Measurements from ENCODE around the gene CAMKK1. TPM values are rescaled to one million over a fixed set of nuclear protein-coding genes. Genes with fewer than 3 reads are reported as not detected.

CAMKK1 gene
- total and polyA plus RNA-seq, 9 of the 15 experiments (the other 6 are each of a cell fraction or from before 2014, with no cell fraction given): 0.34 to 7.5 (median 4.9) TPM

DNA sequence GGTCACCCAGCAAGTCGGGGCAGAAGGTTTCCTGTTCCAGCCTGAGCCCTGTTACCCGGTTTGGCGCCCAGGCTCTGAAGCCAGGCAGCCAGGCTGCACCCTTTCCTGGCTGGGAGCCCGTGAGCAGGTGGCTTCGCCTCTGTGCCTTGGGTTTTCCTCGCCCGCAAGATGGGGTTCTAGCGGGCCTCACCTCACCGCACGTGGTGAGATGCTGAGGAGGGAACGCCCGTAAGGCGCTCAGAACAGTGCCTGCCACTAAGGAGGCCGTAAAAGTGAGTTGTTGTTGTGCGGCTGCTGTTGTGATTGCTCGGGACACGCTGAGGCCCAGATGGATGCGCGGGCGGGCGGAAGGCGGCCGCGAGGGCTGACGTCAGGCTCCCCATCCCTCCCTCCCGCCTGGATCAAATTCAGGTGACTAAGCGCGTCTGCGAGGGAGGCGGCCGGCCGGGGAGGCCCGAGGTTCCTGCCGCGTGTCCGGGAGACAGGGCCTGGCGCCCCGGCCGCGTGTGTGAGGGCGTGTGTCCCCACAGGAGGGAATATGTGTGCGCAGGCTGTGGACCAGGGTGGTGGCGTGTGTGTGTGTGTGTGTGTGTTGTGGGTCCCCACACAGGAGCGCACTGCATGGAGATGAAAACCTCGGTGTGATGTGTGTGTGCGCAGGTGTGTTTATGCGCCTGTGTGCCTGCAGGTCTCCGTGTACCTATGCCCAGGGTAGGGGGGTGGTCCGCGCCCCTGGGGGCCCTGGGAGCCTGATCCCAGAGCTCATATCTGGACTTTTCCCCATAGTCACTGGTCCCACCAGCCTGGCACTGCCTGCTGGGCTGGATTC is 4.3 kb downstream of the CAMKK1 start (continued):
- TF ChIP-seq JUND (IDR thresholded peaks at IDR 0.05; ENCODE audit: borderline replicate concordance, low read depth, low read length) (peak; percentile 87), JUND (tag; IDR thresholded peaks at IDR 0.05; ENCODE audit: borderline replicate concordance, low read depth, low read length) (peak; percentile 85; the same call in 1 of the 3 replicates), FOSL1 (tag; conservative IDR thresholded peaks at IDR 0.05) (peak; percentile 82), ZNF707 (CRISPR knock-in tag; conservative IDR thresholded peaks at IDR 0.05) (no peak), FOXK1 (CRISPR knock-in tag; IDR thresholded peaks at IDR 0.05; ENCODE audit: borderline replicate concordance) (no peak), SIN3B (IDR thresholded peaks at IDR 0.05; ENCODE audit: low read depth) (no peak), NUFIP1 (IDR thresholded peaks at IDR 0.05; ENCODE audit: partially characterized antibody) (no peak), KDM5B (IDR thresholded peaks at IDR 0.05; ENCODE audit: insufficient replicate concordance, low read depth, low read length) (peak; percentile 69), LCOR (CRISPR knock-in tag; IDR thresholded peaks at IDR 0.05) (0 out of 2 replicates have a peak, but pooled peaks have one; percentile 50), YY1 (IDR thresholded peaks at IDR 0.05; ENCODE audit: borderline replicate concordance in 1 of 3, control insufficient read depth in 1 of 3, extremely low read depth in 1 of 3, insufficient read depth in 3 of 3, insufficient read length in 1 of 3, insufficient replicate concordance in 2 of 3, low read depth in 1 of 3, low read length in 2 of 3) (peak in 2 of 3 experiments; percentile 8 to 42)
- TF ChIP-seq, protein P1, sequence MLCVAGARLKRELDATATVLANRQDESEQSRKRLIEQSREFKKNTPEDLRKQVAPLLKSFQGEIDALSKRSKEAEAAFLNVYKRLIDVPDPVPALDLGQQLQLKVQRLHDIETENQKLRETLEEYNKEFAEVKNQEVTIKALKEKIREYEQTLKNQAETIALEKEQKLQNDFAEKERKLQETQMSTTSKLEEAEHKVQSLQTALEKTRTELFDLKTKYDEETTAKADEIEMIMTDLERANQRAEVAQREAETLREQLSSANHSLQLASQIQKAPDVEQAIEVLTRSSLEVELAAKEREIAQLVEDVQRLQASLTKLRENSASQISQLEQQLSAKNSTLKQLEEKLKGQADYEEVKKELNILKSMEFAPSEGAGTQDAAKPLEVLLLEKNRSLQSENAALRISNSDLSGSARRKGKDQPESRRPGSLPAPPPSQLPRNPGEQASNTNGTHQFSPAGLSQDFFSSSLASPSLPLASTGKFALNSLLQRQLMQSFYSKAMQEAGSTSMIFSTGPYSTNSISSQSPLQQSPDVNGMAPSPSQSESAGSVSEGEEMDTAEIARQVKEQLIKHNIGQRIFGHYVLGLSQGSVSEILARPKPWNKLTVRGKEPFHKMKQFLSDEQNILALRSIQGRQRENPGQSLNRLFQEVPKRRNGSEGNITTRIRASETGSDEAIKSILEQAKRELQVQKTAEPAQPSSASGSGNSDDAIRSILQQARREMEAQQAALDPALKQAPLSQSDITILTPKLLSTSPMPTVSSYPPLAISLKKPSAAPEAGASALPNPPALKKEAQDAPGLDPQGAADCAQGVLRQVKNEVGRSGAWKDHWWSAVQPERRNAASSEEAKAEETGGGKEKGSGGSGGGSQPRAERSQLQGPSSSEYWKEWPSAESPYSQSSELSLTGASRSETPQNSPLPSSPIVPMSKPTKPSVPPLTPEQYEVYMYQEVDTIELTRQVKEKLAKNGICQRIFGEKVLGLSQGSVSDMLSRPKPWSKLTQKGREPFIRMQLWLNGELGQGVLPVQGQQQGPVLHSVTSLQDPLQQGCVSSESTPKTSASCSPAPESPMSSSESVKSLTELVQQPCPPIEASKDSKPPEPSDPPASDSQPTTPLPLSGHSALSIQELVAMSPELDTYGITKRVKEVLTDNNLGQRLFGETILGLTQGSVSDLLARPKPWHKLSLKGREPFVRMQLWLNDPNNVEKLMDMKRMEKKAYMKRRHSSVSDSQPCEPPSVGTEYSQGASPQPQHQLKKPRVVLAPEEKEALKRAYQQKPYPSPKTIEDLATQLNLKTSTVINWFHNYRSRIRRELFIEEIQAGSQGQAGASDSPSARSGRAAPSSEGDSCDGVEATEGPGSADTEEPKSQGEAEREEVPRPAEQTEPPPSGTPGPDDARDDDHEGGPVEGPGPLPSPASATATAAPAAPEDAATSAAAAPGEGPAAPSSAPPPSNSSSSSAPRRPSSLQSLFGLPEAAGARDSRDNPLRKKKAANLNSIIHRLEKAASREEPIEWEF (CRISPR knock-in tag; IDR thresholded peaks at IDR 0.05): 0 out of 2 replicates have a peak, but pooled peaks have one; percentile 48
- TF ChIP-seq, protein P2, sequence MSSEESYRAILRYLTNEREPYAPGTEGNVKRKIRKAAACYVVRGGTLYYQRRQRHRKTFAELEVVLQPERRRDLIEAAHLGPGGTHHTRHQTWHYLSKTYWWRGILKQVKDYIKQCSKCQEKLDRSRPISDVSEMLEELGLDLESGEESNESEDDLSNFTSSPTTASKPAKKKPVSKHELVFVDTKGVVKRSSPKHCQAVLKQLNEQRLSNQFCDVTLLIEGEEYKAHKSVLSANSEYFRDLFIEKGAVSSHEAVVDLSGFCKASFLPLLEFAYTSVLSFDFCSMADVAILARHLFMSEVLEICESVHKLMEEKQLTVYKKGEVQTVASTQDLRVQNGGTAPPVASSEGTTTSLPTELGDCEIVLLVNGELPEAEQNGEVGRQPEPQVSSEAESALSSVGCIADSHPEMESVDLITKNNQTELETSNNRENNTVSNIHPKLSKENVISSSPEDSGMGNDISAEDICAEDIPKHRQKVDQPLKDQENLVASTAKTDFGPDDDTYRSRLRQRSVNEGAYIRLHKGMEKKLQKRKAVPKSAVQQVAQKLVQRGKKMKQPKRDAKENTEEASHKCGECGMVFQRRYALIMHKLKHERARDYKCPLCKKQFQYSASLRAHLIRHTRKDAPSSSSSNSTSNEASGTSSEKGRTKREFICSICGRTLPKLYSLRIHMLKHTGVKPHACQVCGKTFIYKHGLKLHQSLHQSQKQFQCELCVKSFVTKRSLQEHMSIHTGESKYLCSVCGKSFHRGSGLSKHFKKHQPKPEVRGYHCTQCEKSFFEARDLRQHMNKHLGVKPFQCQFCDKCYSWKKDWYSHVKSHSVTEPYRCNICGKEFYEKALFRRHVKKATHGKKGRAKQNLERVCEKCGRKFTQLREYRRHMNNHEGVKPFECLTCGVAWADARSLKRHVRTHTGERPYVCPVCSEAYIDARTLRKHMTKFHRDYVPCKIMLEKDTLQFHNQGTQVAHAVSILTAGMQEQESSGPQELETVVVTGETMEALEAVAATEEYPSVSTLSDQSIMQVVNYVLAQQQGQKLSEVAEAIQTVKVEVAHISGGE (CRISPR knock-in tag; IDR thresholded peaks at IDR 0.05): 0 out of 6 replicates have a peak, but pooled peaks of 1 of the 3 experiments have one; percentile 26
- TF ChIP-seq, protein P3, sequence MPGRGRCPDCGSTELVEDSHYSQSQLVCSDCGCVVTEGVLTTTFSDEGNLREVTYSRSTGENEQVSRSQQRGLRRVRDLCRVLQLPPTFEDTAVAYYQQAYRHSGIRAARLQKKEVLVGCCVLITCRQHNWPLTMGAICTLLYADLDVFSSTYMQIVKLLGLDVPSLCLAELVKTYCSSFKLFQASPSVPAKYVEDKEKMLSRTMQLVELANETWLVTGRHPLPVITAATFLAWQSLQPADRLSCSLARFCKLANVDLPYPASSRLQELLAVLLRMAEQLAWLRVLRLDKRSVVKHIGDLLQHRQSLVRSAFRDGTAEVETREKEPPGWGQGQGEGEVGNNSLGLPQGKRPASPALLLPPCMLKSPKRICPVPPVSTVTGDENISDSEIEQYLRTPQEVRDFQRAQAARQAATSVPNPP (IDR thresholded peaks at IDR 0.05; ENCODE audit: borderline replicate concordance, insufficient read depth, insufficient read length): no peak
